HepG2 (cell line): ENCODE measurements around the gene BIRC7. TPM values are rescaled to one million over a fixed set of nuclear protein-coding genes. Genes with fewer than 3 reads are reported as not detected.
A peak's percentile ranks its signal among the peaks of the same experiment; 100 is the strongest.

ENCODE experiments used
- ATAC-seq: fragments of 200-7000 bp; cut with Tn5 transposase; 3 replicates; pipeline ENCODE4 v1.9.1; 2020; ENCODE audit warnings: mild to moderate bottlenecking, moderate library complexity
- BruUV-seq: library from RNA; stranded (reverse); fragments of 400-500 nt; replicated peaks from 2 replicates; lab custom pipeline; 2021; lab: Mats Ljungman, UMichigan
- CTCF ChIA-PET: fragments of 300-600 bp; formaldehyde crosslinking; extraction: SDS; loops from one replicate; lab custom pipeline; 2021; ENCODE audit warnings: low total read pairs, inconsistent platforms, low intra/inter-chr PET ratio; lab: Yijun Ruan, JAX
- POLR2A ChIA-PET: fragments of 350-600 bp; sonication (Branson Sonifier 250); formaldehyde crosslinking; loops from one replicate; lab custom pipeline; 2020; ENCODE audit warnings: antibody characterized with exemption, inconsistent platforms; lab: Yijun Ruan, JAX
- DNase-seq: peaks from one replicate; pipeline ENCODE4 v3.0.0-alpha.2; 2015; ENCODE audit warnings: low spot score
- FAIRE-seq: peaks from 3 replicates; lab custom pipeline; 2011; peaks lifted over from hg19 to GRCh38; lab: Jason Lieb, UNC
- H2AFZ ChIP-seq: one replicate; pipeline ENCODE4 v1.6.1; 2011; ENCODE audit warnings: low read length, inconsistent platforms
- H3K27ac ChIP-seq: fragments of 300-600 bp; 3 replicates; pipeline ENCODE4 v1.8.0; 2011; ENCODE audit warnings: mixed run types, mild to moderate bottlenecking, mixed read lengths, low read length, inconsistent platforms; ENCODE audit not compliant: insufficient read depth; ENCODE audit errors: extremely low read length
- H3K27me3 ChIP-seq, 2 experiments: fragments of 200-600 bp in 1 of 2; 2 replicates in 1 of 2; 3 replicates in 1 of 2; pipeline versions ENCODE4 v1.6.0 to v1.8.0; 2011; ENCODE audit warnings: low read length in 2 of 2, mild to moderate bottlenecking in 2 of 2, moderate library complexity in 2 of 2, inconsistent platforms in 1 of 2; ENCODE audit not compliant: insufficient read depth in 2 of 2, control insufficient read depth in 1 of 2
- H3K36me3 ChIP-seq, 2 experiments: fragments of 200-600 bp in 1 of 2; replicated peaks in 1 of 2; 2 replicates in 1 of 2; 3 replicates in 1 of 2; pipeline versions ENCODE4 v1.5.1 to v1.8.0; 2011; ENCODE audit warnings: low read length in 2 of 2, inconsistent platforms in 1 of 2; ENCODE audit not compliant: insufficient read depth in 2 of 2, control insufficient read depth in 1 of 2
- H3K4me1 ChIP-seq: 2 replicates; pipeline ENCODE4 v1.5.1; 2012; ENCODE audit warnings: low read length, inconsistent platforms; ENCODE audit not compliant: insufficient read depth
- H3K4me2 ChIP-seq: 2 replicates; pipeline ENCODE4 v1.6.0; 2011; ENCODE audit warnings: low read depth, low read length, inconsistent platforms
- H3K4me3 ChIP-seq, 3 experiments: fragments of 200-600 bp in 1 of 3; sonication (generic), shearing (Covaris generic) in 1 of 3; replicated peaks in 1 of 3; 2 replicates each; pipeline ENCODE4 v1.5.1; 2011 to 2016; ENCODE audit warnings: low read length in 3 of 3, inconsistent platforms in 2 of 3, low read depth in 2 of 3, mild to moderate bottlenecking in 2 of 3, control low read depth in 1 of 3, mixed read lengths in 1 of 3; ENCODE audit not compliant: insufficient read depth in 1 of 3
- H3K79me2 ChIP-seq: one replicate; pipeline ENCODE4 v1.6.1; 2011; ENCODE audit warnings: low read length, inconsistent platforms; ENCODE audit not compliant: insufficient read depth
- H3K9ac ChIP-seq: 2 replicates; pipeline ENCODE4 v1.6.0; 2011; ENCODE audit warnings: mild to moderate bottlenecking, low read depth, low read length, inconsistent platforms; ENCODE audit not compliant: insufficient read depth
- H3K9me3 ChIP-seq: 2 replicates; pipeline ENCODE4 v1.5.1; 2012; ENCODE audit warnings: mild to moderate bottlenecking, low read length
- H4K20me1 ChIP-seq: 2 replicates; pipeline ENCODE4 v1.6.0; 2011; ENCODE audit warnings: inconsistent platforms, mild to moderate bottlenecking, low read length, moderate library complexity; ENCODE audit not compliant: insufficient read depth
- BRF2 ChIP-seq: sonication (generic); formaldehyde crosslinking; IDR thresholded peaks from 2 replicates; pipeline ENCODE4 v1.8.1; 2022; ENCODE audit warnings: mild to moderate bottlenecking, missing genetic modification reagents
- EZH2 ChIP-seq: conservative IDR thresholded peaks from 2 replicates; pipeline ENCODE4 v1.6.1; 2012; ENCODE audit warnings: mild to moderate bottlenecking, low read depth, low read length, moderate library complexity
- NFIB ChIP-seq: sonication (generic); formaldehyde crosslinking; IDR thresholded peaks from 2 replicates; pipeline ENCODE4 v1.9.0; 2021; ENCODE audit warnings: missing genetic modification reagents, mild to moderate bottlenecking, borderline replicate concordance
- TFDP1 ChIP-seq: IDR thresholded peaks from 2 replicates; pipeline ENCODE4 v1.6.1; 2016; ENCODE audit warnings: missing compliant biosample characterization, missing genetic modification reagents, borderline replicate concordance
- ZMAT5 ChIP-seq: sonication (generic); formaldehyde crosslinking; IDR thresholded peaks from 2 replicates; pipeline ENCODE4 v1.5.0; 2020; ENCODE audit warnings: mild to moderate bottlenecking, low read depth, missing genetic modification reagents, borderline replicate concordance
- ZNF768 ChIP-seq: sonication (generic); formaldehyde crosslinking; IDR thresholded peaks from 2 replicates; pipeline ENCODE4 v1.4.0; 2020; ENCODE audit warnings: missing genetic modification reagents
- ZNF850 ChIP-seq: sonication (generic); formaldehyde crosslinking; conservative IDR thresholded peaks from 2 replicates; pipeline ENCODE4 v1.9.0; 2021; ENCODE audit warnings: mild to moderate bottlenecking, missing genetic modification reagents
- WGBS: methylation state at CpG from one replicate; pipeline ENCODE4 v1.1.6; 2017; ENCODE audit warnings: low lambda C conversion rate; 5-methylcytosine and 5-hydroxymethylcytosine counted together
- in situ Hi-C: cut with HindIII; loops from 2 replicates; pipeline ENCODE4 v1.10.0; 2017; ENCODE audit warnings: low pct_unique_long_range_greater_than_20kb; ENCODE audit not compliant: extremely low pct_ligation_motif_present
- intact Hi-C: fragments of 100-400 bp; cut with micrococcal nuclease; formaldehyde crosslinking; loops from one replicate; pipeline ENCODE4 v1.10.0; 2022; ENCODE audit not compliant: unreplicated experiment
- polyA plus RNA-seq, 8 experiments: library from polyadenylated mRNA; depleted of rRNA in 3 of 8; stranded (reverse) in 7 of 8; unstranded in 1 of 8; fragments of >200 nt; fragmentation: Illumina TruSeq in 4 of 8; extraction: Trizol in 4 of 8; gene quantifications; 2 replicates each; pipeline versions ENCODE4 v1.2.1 to v1.2.3, GENCODE V29; 2011 to 2016; ENCODE audit warnings: low read depth in 4 of 8, missing spikeins in 1 of 8, mixed read lengths in 1 of 8; ENCODE audit not compliant: insufficient read depth in 1 of 8
- total RNA-seq, 5 experiments: library from RNA; depleted of rRNA; stranded (reverse); fragments of >200 nt; fragmentation: Illumina TruSeq; extraction: Trizol; gene quantifications; 2 replicates each; pipeline ENCODE4 v1.2.3, GENCODE V29; 2016; ENCODE audit warnings: low read depth in 1 of 5

BIRC7 gene
- total and polyA plus RNA-seq, 2 of the 13 experiments (the other 11 are each of a cell fraction or from before 2014, with no cell fraction given), result 0.27 to 5.1 TPM

GRCh38 chr20:63253065-63253437, 17.3 kb downstream of the BIRC7 start:
- H3K27me3 ChIP-seq, result peaks cover 28 to 81% of the 10 kb centered on the region in 2 experiments
- in situ Hi-C loops, result no loop called here
- H4K20me1 ChIP-seq, result peaks cover 5% of the 10 kb centered on the region; the same call in 1 of the 2 replicates
- peaks cover 17% of the 10 kb centered on the region for H3K4me1 ChIP-seq
- no peak overlapping the region for H3K4me2 ChIP-seq
- intact Hi-C loops, result no loop called here
- H2AFZ ChIP-seq, result no peak overlapping the region
- no peak overlapping the region for H3K9ac ChIP-seq
- H3K27ac ChIP-seq, result no peak overlapping the region
- H3K36me3 ChIP-seq, result no peaks in the 10 kb centered on the region
- no TSS peak for BruUV-seq
- CTCF ChIA-PET, result no interaction called here
- FAIRE-seq, result no peak
- POLR2A ChIA-PET, result no interaction called here
- 36% methylated on average over 15 of the region's 16 CpGs for WGBS
- no peak for ATAC-seq
- no peak for DNase-seq
- no peak overlapping the region for H3K4me3 ChIP-seq
- no peaks in the 10 kb centered on the region for H3K79me2 ChIP-seq
- TF ChIP-seq NFIB (CRISPR knock-in tag), result no peak
- TF ChIP-seq ZNF850, result no peak
- 0 out of 2 replicates have a peak, but pooled peaks have one; percentile 6 for TF ChIP-seq ZNF768 (CRISPR knock-in tag)
- TF ChIP-seq BRF2, result no peak
- TF ChIP-seq EZH2, result peak; percentile 98
- TF ChIP-seq ZMAT5 (CRISPR knock-in tag), result no peak
- TF ChIP-seq TFDP1 (CRISPR knock-in tag), result no peak
- H3K9me3 ChIP-seq, result no peaks in the 10 kb centered on the region
